ENCODE measurements around the gene KRTAP12-1. TPM values are rescaled to one million over a fixed set of nuclear protein-coding genes. Genes with fewer than 3 reads are reported as not detected.

The KRTAP12-1 gene
- total and polyA plus RNA-seq, 4 donors: not detected

- H3K4me3 ChIP-seq: no peak overlapping the region
- H3K9me3 ChIP-seq (ENCODE audit: control insufficient read depth in 4 of 4, insufficient read depth in 3 of 4, low read length in 3 of 4): peaks cover 0 to 14% (median 0%) of the 10 kb centered on the region in 4 donors
- no peak overlapping the region for H3K9ac ChIP-seq (ENCODE audit: insufficient read depth in 1 of 2, low read length in 2 of 2)
- 40 to 48% methylated on average over 13 of the region's 13 CpGs for WGBS, 2 donors
- ATAC-seq (ENCODE audit: insufficient read depth, low FRiP score) (no peak), DNase-seq (no peak)
- no peak overlapping the region for H3K27ac ChIP-seq (ENCODE audit: low read depth in 1 of 2, low read length in 1 of 2)
- no peaks in the 10 kb centered on the region for H3K36me3 ChIP-seq (ENCODE audit: control insufficient read depth in 4 of 4, insufficient read depth in 4 of 4, low read length in 4 of 4)
- H3K4me1 ChIP-seq (ENCODE audit: control insufficient read depth in 5 of 5, insufficient read depth in 5 of 5, low read length in 5 of 5): peaks cover 0 to 4% (median 0%) of the 10 kb centered on the region in 5 donors
- no peak for TF ChIP-seq CTCF (IDR thresholded peaks at IDR 0.05; ENCODE audit: control extremely low read depth, extremely low read depth)
- H3K27me3 ChIP-seq (ENCODE audit: control insufficient read depth in 3 of 3, insufficient read depth in 3 of 3, low read length in 2 of 3): peaks cover 22 to 67% (median 36%) of the 10 kb centered on the region in 3 donors
These were observed 22.0 kb upstream of the KRTAP12-1 start for GRCh38 chr21:44703731-44704635.

DNA sequence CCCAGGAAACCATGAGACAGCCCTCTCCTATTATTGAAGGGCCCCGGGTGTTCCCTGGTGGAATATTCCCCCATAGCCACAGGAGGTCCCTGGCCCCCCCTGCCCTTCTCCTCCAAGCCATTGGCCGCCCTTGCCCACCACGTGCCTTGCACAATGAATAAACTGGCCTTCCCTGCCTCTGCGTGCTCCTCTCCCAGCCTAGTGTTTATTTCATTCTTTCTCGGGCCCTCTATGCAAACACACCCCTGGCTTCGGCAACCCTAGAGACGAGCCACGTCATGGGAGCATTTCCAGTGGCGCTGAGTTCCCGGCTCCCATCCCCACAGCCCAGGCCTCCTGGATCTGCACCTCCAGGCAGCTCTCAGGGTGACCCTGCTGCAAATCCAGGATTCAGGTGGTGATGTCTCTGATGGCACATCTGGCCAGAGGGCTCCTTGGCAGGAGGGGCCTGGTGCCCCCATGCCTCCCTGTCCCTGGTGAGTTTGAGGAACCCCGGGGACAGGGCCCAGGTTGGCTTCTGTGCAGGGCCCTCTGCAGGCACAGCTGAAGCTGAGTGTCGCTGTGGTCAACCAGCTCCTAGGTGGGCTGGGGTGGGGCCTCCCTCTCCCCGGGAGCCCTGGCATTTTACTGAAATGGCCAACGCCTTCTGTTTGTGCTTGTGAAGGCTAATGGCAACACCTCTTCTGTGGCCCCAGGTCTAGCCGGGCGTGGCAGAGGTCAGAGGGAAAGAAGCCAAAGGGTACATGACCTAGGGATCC, 21.2 kb upstream of the KRTAP12-1 start:
- no peak for ATAC-seq (ENCODE audit: insufficient read depth, low FRiP score)
- H3K9ac ChIP-seq (ENCODE audit: insufficient read depth in 1 of 2, low read length in 2 of 2): no peak overlapping the region
- peaks cover 21 to 63% (median 28%) of the 10 kb centered on the region in 3 donors for H3K27me3 ChIP-seq (ENCODE audit: control insufficient read depth in 3 of 3, insufficient read depth in 3 of 3, low read length in 2 of 3)
- no peak overlapping the region for H3K27ac ChIP-seq (ENCODE audit: low read depth in 1 of 2, low read length in 1 of 2)
- peaks cover 0 to 4% (median 0%) of the 10 kb centered on the region in 5 donors for H3K4me1 ChIP-seq (ENCODE audit: control insufficient read depth in 5 of 5, insufficient read depth in 5 of 5, low read length in 5 of 5)
- no peak for TF ChIP-seq CTCF (IDR thresholded peaks at IDR 0.05; ENCODE audit: control extremely low read depth, extremely low read depth)
- no peaks in the 10 kb centered on the region for H3K36me3 ChIP-seq (ENCODE audit: control insufficient read depth in 4 of 4, insufficient read depth in 4 of 4, low read length in 4 of 4)
- H3K4me3 ChIP-seq: no peak overlapping the region
- WGBS, 2 donors: 51% methylated on average over 16 of the region's 16 CpGs
- H3K9me3 ChIP-seq (ENCODE audit: control insufficient read depth in 4 of 4, insufficient read depth in 3 of 4, low read length in 3 of 4): peaks cover 0 to 11% (median 0%) of the 10 kb centered on the region in 4 donors
- no peak for DNase-seq

- no peak overlapping the region for H3K27ac ChIP-seq (ENCODE audit: low read depth in 1 of 2, low read length in 1 of 2)
- no peak overlapping the region for H3K4me3 ChIP-seq
- H3K27me3 ChIP-seq (ENCODE audit: control insufficient read depth in 3 of 3, insufficient read depth in 3 of 3, low read length in 2 of 3): peaks cover 18 to 61% (median 24%) of the 10 kb centered on the region in 3 donors
- WGBS, 2 donors: 77 to 78% methylated on average over 21 to 22 of the region's 22 CpGs
- no peaks in the 10 kb centered on the region for H3K36me3 ChIP-seq (ENCODE audit: control insufficient read depth in 4 of 4, insufficient read depth in 4 of 4, low read length in 4 of 4)
- peaks cover 0 to 4% (median 0%) of the 10 kb centered on the region in 5 donors for H3K4me1 ChIP-seq (ENCODE audit: control insufficient read depth in 5 of 5, insufficient read depth in 5 of 5, low read length in 5 of 5)
- peaks cover 0 to 15% (median 0%) of the 10 kb centered on the region in 4 donors for H3K9me3 ChIP-seq (ENCODE audit: control insufficient read depth in 4 of 4, insufficient read depth in 3 of 4, low read length in 3 of 4)
- no peak for TF ChIP-seq CTCF (IDR thresholded peaks at IDR 0.05; ENCODE audit: control extremely low read depth, extremely low read depth)
- ATAC-seq (ENCODE audit: insufficient read depth, low FRiP score) (no peak), DNase-seq (no peak)
- no peak overlapping the region for H3K9ac ChIP-seq (ENCODE audit: insufficient read depth in 1 of 2, low read length in 2 of 2)
These were observed 20.4 kb upstream of the KRTAP12-1 start for GRCh38 chr21:44702111-44702972.

All from lung (tissue), 12 donors.